Stimulated activated CD8-positive, alpha-beta memory T cell treated with anti-CD3 and anti-CD28 coated beads, Interleukin-15, amount 100 ng/mL, for 4 hours (primary cell): ENCODE data around the gene GRM2.

Experiments used
- DNase-seq, 2 donors: peaks; one replicate each; pipeline ENCODE4 v3.0.0-alpha.2; 2020; ENCODE audit warnings: low read depth in 2 of 2

Gene GRM2

GRCh38 chr3:51680196-51680595 is 26.7 kb upstream of the GRM2 start:
- DNase-seq = no peak

- no peak for DNase-seq
Observed at GRCh38 chr3:51680663-51681230, 26.1 kb upstream of the GRM2 start.

- peak; percentile 17 to 37 for DNase-seq
Observed at GRCh38 chr3:51681453-51681852, 25.4 kb upstream of the GRM2 start.

GRCh38 chr3:51682079-51682478 is 24.8 kb upstream of the GRM2 start:
- DNase-seq = peak; percentile 29 to 57

- DNase-seq = no peak
Observed at GRCh38 chr3:51682526-51682925, 24.3 kb upstream of the GRM2 start.

- no peak for DNase-seq
Observed at GRCh38 chr3:51683566-51683965, 23.3 kb upstream of the GRM2 start.

- DNase-seq = no peak
Observed at GRCh38 chr3:51684971-51685751, 21.7 kb upstream of the GRM2 start.

GRCh38 chr3:51686056-51686455 is 20.8 kb upstream of the GRM2 start:
- DNase-seq = no peak

- DNase-seq = peak; percentile 63 to 66
Observed at GRCh38 chr3:51686512-51687215, 20.2 kb upstream of the GRM2 start.

GRCh38 chr3:51687431-51688205 is 19.2 kb upstream of the GRM2 start:
- no peak for DNase-seq

GRCh38 chr3:51688206-51688600 is 18.7 kb upstream of the GRM2 start:
- DNase-seq = no peak

- no peak for DNase-seq
Observed at GRCh38 chr3:51691021-51691420, 15.8 kb upstream of the GRM2 start.

- DNase-seq = no peak
Observed at GRCh38 chr3:51691949-51692348, 14.9 kb upstream of the GRM2 start.

GRCh38 chr3:51692980-51693395 is 13.9 kb upstream of the GRM2 start:
- DNase-seq = no peak

- DNase-seq = no peak
Observed at GRCh38 chr3:51696954-51697353, 9.9 kb upstream of the GRM2 start.

- DNase-seq = no peak
Observed at GRCh38 chr3:51698209-51698608, 8.7 kb upstream of the GRM2 start.

GRCh38 chr3:51700403-51700802 is 6.5 kb upstream of the GRM2 start:
- no peak for DNase-seq

- no peak for DNase-seq
Observed at GRCh38 chr3:51702156-51702555, 4.7 kb upstream of the GRM2 start.

GRCh38 chr3:51703068-51703760 is 3.7 kb upstream of the GRM2 start:
- DNase-seq = no peak

- no peak for DNase-seq
Observed at GRCh38 chr3:51703761-51704510, 2.9 kb upstream of the GRM2 start.

- DNase-seq = no peak
Observed at GRCh38 chr3:51704511-51704950, 2.3 kb upstream of the GRM2 start.
